Stimulated activated CD8-positive, alpha-beta memory T cell treated with anti-CD3 and anti-CD28 coated beads, Interleukin-2, amount 100 ng/mL, for 1 hour (primary cell): Measurements from ENCODE around the gene CMIP.
A peak's percentile ranks its signal among the peaks of the same experiment; 100 is the strongest.
"Not testable (repeated sequence)": the region's sequence is repeated elsewhere in the genome, so short reads cannot be mapped to it uniquely, and the experiment has no call there.

Experiments used
- DNase-seq, 2 donors: peaks; one replicate each; pipeline ENCODE4 v3.0.0-alpha.2; 2020; ENCODE audit warnings: low read depth in 2 of 2

The CMIP gene

GRCh38 chr16:81686391-81687130 is 242.0 kb downstream of the CMIP start:
- DNase-seq: no peak

DNA sequence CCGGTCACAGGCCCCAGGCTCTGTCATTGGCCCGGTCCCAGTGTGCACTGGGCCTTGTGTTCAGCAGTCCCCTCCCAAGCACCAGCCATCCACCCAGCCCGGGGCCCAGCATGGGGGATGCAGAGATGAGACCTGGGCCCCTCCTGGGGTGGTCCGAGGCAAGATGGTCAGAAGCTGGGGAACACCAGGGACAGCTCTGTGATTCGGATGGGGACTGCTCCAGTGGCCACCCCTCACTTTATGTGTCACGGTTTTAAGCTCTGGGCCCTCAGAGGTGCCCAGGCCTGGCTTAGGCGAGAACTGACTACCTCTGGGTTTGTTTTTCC is 242.5 kb downstream of the CMIP start:
- no peak for DNase-seq

DNA sequence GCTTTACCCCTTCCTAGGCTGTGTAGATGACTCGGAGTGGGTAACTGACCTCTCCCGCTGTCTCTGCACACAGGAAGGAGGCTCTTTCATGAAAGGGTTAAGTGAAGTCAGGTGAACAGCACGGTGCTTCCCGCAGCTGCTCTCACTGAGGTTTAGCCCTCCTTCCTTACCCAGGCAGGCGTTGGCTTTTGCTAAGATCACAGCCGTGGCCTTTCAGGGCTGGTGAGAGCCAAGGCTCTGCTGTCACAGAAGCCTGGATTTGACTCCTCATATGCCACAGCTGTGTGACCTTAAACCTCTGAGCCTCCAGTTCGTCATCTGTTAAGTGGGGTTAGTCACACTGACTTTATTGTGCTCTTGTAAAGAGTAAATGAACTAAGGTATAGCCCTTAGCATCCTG is 243.6 kb downstream of the CMIP start:
- DNase-seq: no peak

DNA sequence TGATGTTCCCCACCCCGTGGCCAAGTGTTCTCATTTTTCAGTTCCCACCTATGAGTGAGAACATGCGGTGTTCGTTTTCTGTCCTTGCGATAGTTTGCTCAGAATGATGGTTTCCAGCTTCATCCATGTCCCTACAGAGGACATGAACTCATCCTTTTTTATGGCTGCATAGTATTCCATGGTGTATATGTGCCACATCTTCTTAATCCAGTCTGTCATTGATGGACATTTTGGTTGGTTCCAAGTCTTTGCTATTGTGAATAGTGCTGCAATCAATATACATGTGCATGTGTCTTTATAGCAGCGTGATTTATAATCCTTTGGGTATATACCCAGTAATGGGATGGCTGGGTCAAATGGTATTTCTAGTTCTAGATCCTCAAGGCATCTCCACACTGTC is 244.2 kb downstream of the CMIP start:
- not testable (repeated sequence) for DNase-seq

DNA sequence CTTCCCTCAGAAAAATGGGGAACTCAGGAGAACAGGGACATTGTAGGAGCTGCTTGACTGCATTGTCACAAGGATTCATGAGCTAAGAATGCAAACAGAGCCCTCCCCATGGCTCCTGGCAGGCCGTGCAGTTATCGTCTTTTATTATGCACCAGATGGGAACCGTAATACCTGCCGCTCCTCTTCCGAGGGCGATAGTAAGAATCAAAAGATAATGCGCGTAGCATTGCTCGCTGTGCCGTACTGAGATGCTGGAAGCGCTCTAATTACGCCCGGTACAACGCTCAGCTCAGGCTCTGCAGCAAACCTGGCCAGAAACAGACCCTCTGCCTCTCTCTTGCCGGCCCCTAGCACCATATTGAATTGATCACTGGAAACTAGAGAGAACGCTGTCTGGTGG is 247.4 kb downstream of the CMIP start:
- no peak for DNase-seq

GRCh38 chr16:81692571-81692970 is 248.0 kb downstream of the CMIP start:
- DNase-seq: no peak

DNA sequence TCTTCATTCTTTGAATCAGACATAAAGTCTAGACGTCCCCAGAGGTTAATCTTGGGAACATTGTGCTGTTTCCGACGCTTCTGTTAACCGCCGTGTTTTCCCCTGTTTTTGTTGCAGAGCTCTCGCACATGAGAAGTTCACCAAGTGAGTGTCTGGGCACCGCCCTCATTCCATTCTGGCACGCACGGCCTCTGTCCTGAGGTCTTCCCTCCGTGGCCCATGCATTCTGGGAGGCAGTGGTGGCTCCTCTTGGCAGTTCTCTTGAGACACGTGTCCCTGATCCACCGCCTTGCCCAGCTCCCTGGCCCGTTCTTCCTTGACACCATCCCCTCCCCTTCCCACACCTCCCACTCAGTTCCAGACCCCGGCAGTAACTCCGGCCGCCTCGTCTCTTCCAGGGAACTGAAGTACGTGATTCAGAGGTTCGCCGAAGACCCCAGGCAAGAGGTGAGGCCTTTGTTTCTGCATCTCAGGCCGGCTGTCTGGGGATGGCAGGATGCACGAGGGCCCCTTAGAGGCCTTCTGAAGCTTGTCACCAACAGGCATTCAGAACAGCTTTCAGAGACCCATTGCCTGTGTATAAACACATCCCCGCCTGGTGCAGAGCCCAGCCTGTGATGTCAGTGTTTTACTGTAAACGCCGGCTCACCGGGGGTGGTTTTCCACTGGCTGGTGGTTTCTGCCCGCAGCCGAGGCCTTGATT is 248.6 kb downstream of the CMIP start:
- DNase-seq: no peak

DNA sequence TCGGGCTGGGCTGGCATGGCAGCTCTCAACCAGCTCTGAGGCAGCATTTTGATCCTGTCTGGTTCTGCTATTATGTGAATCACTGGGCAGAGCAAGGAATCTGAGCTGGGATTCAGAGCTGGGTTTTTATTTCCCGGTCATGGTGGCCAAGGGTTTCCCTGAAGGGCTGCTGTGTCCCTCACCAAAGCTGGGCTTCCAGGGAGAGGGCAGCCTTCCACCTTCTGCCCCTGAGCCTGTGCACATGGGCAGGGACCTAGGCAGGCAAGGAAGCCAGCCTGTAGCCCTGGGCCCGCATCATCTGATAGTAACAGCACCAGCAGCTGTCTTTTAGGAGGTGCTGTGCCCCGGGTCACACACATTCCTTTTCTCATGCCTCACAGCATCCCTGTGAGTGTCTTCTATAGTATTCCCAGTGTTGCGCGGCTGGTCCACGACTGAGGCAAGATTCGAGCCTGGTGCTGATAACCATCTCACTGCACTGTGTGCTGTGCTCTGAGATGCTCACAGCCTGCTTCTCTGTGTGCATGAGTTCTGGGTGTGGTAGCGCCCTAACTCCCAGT is 249.2 kb downstream of the CMIP start:
- no peak for DNase-seq

GRCh38 chr16:81694494-81695280 is 250.1 kb downstream of the CMIP start:
- no peak for DNase-seq

DNA sequence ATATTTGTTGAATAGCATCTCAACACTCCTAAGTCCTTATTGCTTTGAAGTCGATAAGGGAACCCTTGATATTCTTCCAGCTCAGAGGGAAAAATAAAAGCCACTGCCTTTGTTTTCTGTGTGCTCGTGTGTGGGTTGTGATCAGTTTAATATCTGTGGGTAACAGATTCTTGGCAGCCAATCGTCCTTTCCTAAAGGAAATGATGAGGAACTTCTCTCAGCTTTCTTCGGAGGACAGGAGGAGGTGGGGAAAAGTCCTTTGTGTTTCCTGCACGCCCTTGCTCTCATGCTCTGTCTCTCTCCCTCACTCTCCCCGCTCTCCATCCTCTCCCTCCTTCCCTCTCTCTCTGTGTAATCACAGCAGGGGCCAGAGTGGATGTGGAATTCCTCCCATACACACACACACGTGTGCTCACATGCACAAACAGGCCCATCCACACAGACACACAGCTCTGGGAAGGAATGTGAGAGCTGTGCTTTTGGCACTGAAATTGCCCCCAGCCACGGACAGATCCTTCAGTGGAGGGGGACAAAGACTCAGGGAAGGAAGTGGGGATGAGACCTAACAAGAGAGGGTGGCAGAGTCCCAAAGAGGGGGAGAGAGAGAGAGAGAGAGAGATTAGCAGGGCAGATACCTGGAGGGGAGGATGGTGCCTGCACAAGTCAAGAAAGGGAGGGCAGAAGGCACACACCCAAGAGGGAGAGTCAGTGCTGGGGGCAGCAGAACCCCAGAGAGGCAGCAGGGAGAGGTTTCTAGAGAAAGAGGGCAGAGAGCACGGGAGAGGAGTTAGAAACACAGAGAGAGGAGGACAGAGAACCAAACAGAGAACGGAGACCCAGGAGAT is 250.9 kb downstream of the CMIP start:
- DNase-seq: no peak

DNA sequence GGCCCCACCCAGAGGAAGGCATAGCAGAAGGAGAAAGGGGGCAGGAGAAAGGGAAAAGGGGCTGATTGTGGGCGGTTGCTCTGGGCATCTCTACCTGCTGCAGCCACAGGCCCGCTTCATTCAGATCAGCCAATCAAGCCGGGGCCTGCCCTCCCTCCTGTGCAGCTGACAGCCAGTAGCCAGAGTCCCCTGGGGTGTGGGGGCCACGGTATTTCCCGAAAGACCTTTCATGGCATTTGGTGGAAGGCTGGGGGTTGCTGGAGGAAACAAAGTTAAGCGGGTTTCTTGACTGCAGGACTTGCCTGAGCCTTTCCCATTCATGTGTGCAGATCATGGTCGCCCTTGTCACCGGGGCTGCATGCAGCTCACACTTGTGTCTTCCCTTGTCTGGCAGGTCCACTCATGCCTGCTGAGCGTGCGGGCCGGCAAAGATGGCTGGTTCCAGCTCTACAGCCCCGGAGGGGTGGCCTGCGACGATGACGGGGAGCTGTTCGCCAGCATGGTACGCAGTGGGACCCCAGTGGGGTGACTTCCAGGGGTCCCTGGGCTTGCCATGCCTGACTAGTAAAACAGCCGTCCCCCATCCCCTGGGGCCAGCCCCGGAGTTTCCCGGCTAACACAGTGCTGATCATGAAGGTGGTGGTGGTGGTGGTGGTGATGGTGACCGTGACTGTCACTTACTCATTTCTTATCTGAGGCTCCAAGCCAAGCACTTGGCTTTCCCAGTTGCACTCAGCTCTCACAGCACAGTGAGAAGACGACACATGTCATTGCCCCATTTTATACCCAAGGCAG is 251.8 kb downstream of the CMIP start:
- DNase-seq: no peak

DNA sequence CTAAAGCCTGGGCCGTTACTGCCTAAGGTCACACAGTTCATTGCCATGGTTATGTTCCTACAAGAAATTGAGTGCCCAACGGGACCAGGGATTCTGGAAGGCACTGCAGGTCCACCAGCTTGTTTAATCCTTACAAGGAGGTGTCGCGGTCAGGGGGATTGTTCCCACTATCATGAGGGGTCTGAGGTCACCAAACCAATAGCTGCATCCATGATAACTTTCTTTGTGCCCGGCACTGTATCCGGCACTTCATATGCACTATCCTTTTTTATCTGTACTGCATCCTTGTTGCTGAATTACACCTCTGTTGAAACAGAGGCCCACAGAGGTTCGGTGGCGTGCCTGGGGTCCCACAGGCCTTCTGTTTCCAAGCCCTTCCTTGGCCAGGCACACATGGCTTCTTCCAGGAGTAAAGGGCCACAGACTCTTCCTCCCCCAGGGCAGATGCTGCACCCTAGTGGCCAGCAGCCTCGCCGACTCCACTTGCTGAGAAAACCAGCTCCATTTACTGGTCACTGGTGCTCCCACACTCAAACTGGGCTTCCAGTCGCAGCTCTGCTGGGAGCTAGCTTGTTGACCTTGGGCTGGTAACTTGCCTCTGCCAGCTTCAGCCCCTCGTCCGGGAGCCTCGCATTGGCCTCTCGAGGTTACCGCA is 252.5 kb downstream of the CMIP start:
- peak in 1 of 2 donors; percentile 30 for DNase-seq

DNA sequence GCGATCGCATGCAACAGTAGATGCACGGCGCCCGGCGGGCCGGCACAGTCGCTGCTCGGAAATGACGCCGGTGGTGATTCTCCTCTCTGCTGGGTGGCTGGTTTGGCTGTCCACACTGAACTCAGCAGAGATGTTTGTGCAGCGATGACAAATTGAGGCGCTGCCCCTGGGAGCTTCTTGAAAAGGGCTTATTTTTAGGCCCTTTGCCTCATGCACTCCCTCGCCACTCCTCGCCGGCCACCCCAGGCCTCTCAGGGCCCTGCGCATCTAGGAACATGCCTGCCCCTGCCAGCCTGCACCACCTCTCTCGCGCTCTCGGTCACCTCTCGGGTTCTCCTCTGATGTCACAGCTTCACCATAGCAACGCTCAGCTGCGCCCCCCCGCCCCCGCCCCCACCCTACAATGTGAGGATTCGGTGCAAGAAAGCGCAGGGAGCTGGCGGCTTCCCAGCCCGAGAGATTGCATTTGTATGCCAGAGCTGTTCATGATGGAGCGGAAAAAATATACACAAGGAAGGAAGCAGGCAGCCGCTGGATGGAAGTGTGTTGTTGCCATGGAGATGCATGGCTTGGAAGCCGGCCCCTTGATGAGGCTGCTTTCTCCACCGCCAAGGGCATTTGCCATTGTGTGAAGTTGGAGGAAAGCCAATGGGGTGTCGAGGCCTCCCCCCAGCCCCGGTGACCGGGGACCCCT is 253.2 kb downstream of the CMIP start:
- no peak for DNase-seq

DNA sequence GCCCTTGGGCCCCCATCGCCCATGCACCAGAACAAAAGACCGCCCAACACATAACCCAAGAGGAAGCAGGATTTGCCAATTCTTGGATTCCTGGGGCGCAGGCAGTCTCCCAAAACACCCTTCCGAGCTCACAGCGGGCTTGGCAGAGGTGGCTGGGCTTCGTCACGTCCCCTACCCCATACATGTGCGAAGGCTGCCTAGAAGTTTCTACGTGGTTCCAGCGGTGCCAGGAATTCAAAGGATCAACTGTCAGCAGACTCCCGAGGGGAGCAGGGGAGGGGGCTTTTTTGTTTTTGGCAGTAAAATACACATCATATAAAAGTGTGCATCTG is 253.7 kb downstream of the CMIP start:
- no peak for DNase-seq

DNA sequence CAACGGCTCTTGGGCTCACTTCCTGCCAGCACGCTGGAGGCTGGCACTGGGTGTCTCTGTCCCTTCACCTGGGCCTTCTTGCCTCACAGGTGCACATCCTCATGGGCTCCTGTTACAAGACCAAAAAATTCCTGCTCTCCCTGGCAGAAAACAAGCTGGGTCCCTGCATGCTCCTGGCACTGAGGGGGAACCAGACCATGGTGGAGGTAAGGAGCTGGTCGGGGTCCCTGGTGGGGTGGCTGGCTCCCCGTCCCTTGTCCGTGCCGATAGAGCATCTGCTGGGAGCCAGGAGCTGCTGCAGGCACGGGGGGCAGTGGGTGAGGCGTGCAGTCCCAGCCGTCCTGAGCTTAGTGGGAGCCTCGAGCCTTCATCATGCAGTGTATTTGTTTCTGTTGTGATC is 255.0 kb downstream of the CMIP start:
- DNase-seq: no peak

GRCh38 chr16:81700071-81700779 is 255.6 kb downstream of the CMIP start:
- no peak for DNase-seq

GRCh38 chr16:81700780-81701165 is 256.2 kb downstream of the CMIP start:
- no peak for DNase-seq

GRCh38 chr16:81701296-81701970 is 256.8 kb downstream of the CMIP start:
- DNase-seq: no peak

GRCh38 chr16:81702506-81702905 is 257.9 kb downstream of the CMIP start:
- DNase-seq: no peak
